CD14-positive monocyte (primary cell): Measurements from ENCODE around the gene TREML4. TPM values are rescaled to one million over a fixed set of nuclear protein-coding genes. Genes with fewer than 3 reads are reported as not detected.
"Not testable (repeated sequence)": the region's sequence is repeated elsewhere in the genome, so short reads cannot be mapped to it uniquely, and the experiment has no call there.

Experiments
- DNase-seq, 3 donors: peaks; one replicate each; pipeline ENCODE4 v3.0.0-alpha.2; 2011 to 2022
- H2AFZ ChIP-seq: 2 replicates; pipeline ENCODE4 v1.6.0; 2012; ENCODE audit warnings: mild to moderate bottlenecking, low read depth, low read length, inconsistent platforms; ENCODE audit not compliant: insufficient read depth, poor library complexity, severe bottlenecking
- H3K27ac ChIP-seq, 2 donors: 1 replicate in 1 of 2; 2 replicates in 1 of 2; pipeline ENCODE4 v1.5.1; 2012 to 2013; ENCODE audit warnings: low read length in 2 of 2, control low read depth in 1 of 2, inconsistent platforms in 1 of 2, low read depth in 1 of 2, mild to moderate bottlenecking in 1 of 2
- H3K27me3 ChIP-seq, 2 donors: one replicate each; pipeline versions ENCODE4 v1.6.0 to v1.6.1; 2011 to 2013; ENCODE audit warnings: low read length in 2 of 2; ENCODE audit not compliant: control insufficient read depth in 2 of 2, insufficient read depth in 2 of 2
- H3K36me3 ChIP-seq, 2 donors: replicated peaks in 1 of 2; 1 replicate in 1 of 2; 2 replicates in 1 of 2; pipeline versions ENCODE4 v1.5.1 to v1.6.1; 2012 to 2013; ENCODE audit warnings: low read length in 2 of 2, control low read depth in 1 of 2, inconsistent platforms in 1 of 2, mild to moderate bottlenecking in 1 of 2; ENCODE audit not compliant: insufficient read depth in 2 of 2, control insufficient read depth in 1 of 2
- H3K4me1 ChIP-seq, 2 donors: 1 replicate in 1 of 2; 2 replicates in 1 of 2; pipeline versions ENCODE4 v1.5.1 to v1.6.1; 2012 to 2013; ENCODE audit warnings: low read length in 2 of 2, control low read depth in 1 of 2, inconsistent platforms in 1 of 2, mild to moderate bottlenecking in 1 of 2, moderate library complexity in 1 of 2; ENCODE audit not compliant: insufficient read depth in 2 of 2, control insufficient read depth in 1 of 2
- H3K4me2 ChIP-seq: replicated peaks from 2 replicates; pipeline ENCODE3; 2012; ENCODE audit warnings: low read length, moderate library complexity, mild to moderate bottlenecking; ENCODE audit not compliant: poor library complexity, severe bottlenecking; ENCODE audit errors: extremely low read depth
- H3K4me3 ChIP-seq, 3 experiments: fragments of 200-600 bp in 1 of 3; sonication (generic) in 1 of 3; replicated peaks in 1 of 3; 1 replicate in 2 of 3; 2 replicates in 1 of 3; pipeline ENCODE4 v1.5.1; 2011 to 2013; ENCODE audit warnings: low read length in 3 of 3, mild to moderate bottlenecking in 3 of 3, control low read depth in 2 of 3, low read depth in 2 of 3, inconsistent platforms in 1 of 3, moderate library complexity in 1 of 3
- H3K79me2 ChIP-seq: 2 replicates; pipeline ENCODE4 v1.6.0; 2012; ENCODE audit warnings: mild to moderate bottlenecking, control low read depth, inconsistent platforms, low read length, moderate library complexity; ENCODE audit not compliant: insufficient read depth
- H3K9ac ChIP-seq: 2 replicates; pipeline ENCODE4 v1.6.0; 2017; ENCODE audit warnings: low read length, mild to moderate bottlenecking; ENCODE audit not compliant: insufficient read depth, poor library complexity, severe bottlenecking
- H3K9me3 ChIP-seq, 2 donors: replicated peaks in 1 of 2; 1 replicate in 1 of 2; 2 replicates in 1 of 2; pipeline versions ENCODE4 v1.5.1 to v1.6.1; 2012 to 2013; ENCODE audit warnings: low read length in 2 of 2, control low read depth in 1 of 2; ENCODE audit not compliant: control insufficient read depth in 1 of 2, insufficient read depth in 1 of 2
- H4K20me1 ChIP-seq: 2 replicates; pipeline ENCODE4 v1.6.0; 2012; ENCODE audit warnings: mild to moderate bottlenecking, low read length, control low read depth, moderate library complexity; ENCODE audit not compliant: insufficient read depth
- H3K27ac Mint-ChIP-seq, 7 donors: one replicate each; pipeline ENCODE4 v1.8.0; 2020; ENCODE audit warnings: mild to moderate bottlenecking in 7 of 7, mixed read lengths in 7 of 7, moderate library complexity in 6 of 7, inconsistent platforms in 2 of 7
- H3K27me3 Mint-ChIP-seq, 3 donors: one replicate each; pipeline ENCODE4 v1.8.0; 2021 to 2022; ENCODE audit warnings: low read depth in 3 of 3, mild to moderate bottlenecking in 3 of 3, mixed read lengths in 3 of 3, moderate library complexity in 3 of 3, inconsistent platforms in 1 of 3
- H3K36me3 Mint-ChIP-seq, 2 donors: one replicate each; pipeline ENCODE4 v1.8.0; 2020; ENCODE audit warnings: mixed read lengths in 2 of 2, inconsistent platforms in 1 of 2, mild to moderate bottlenecking in 1 of 2
- H3K4me1 Mint-ChIP-seq: one replicate; pipeline ENCODE4 v1.8.0; 2020; ENCODE audit warnings: mild to moderate bottlenecking, mixed read lengths
- H3K4me3 Mint-ChIP-seq, 2 donors: one replicate each; pipeline ENCODE4 v1.8.0; 2020; ENCODE audit warnings: mild to moderate bottlenecking in 2 of 2, mixed read lengths in 2 of 2, moderate library complexity in 1 of 2
- H3K9me3 Mint-ChIP-seq, 7 donors: one replicate each; pipeline ENCODE4 v1.8.0; 2020 to 2022; ENCODE audit warnings: mixed read lengths in 7 of 7, mild to moderate bottlenecking in 6 of 7, moderate library complexity in 6 of 7, inconsistent platforms in 2 of 7
- CTCF ChIP-seq: fragments of 200-600 bp; IDR thresholded peaks from one replicate; pipeline ENCODE4 v1.8.0; 2022; ENCODE audit warnings: antibody characterized with exemption, mild to moderate bottlenecking
- WGBS: methylation state at CpG from one replicate; pipeline ENCODE4 v1.1.5; 2013; ENCODE audit warnings: missing lambda C conversion rate; ENCODE audit not compliant: insufficient coverage; 5-methylcytosine and 5-hydroxymethylcytosine counted together
- intact Hi-C, 2 donors: fragments of 100-400 bp; cut with micrococcal nuclease; formaldehyde crosslinking; loops; one replicate each; pipeline versions ENCODE4 v1.15.0 to v1.15.1; 2023
- polyA plus RNA-seq, 3 donors: library from polyadenylated mRNA; depleted of rRNA in 1 of 3; unstranded in 2 of 3; stranded (reverse) in 1 of 3; fragments of 300-500 nt in 2 of 3; fragments of >200 nt in 1 of 3; fragmentation: Illumina TruSeq in 2 of 3; gene quantifications; 1 replicate in 2 of 3; 2 replicates in 1 of 3; pipeline ENCODE4 v1.2.3, GENCODE V29; 2012 to 2021

TREML4 gene
- polyA plus RNA-seq, 3 donors, result not detected

- intact Hi-C loops, result no loop called here
- Histone ChIP-seq H3K4me1 (no peaks in the 10 kb centered on the region), H2AFZ (no peak overlapping the region), H3K79me2 (no peaks in the 10 kb centered on the region), H4K20me1 (no peaks in the 10 kb centered on the region), H3K9ac (no peak overlapping the region), H3K36me3 (no peaks in the 10 kb centered on the region), H3K27me3 (peaks cover 16 to 21% of the 10 kb centered on the region in 2 donors), H3K9me3 (no peaks in the 10 kb centered on the region), H3K27ac (no peak overlapping the region), H3K4me3 (no peak overlapping the region), H3K4me2 (no peak overlapping the region)
- peaks cover 4% of the 10 kb centered on the region for H3K4me1 Mint-ChIP-seq
- no peak for TF ChIP-seq CTCF
- peaks cover 0 to 6% (median 2%) of the 10 kb centered on the region in 7 donors for H3K9me3 Mint-ChIP-seq
- 72% methylated on average over 2 of the region's 5 CpGs for WGBS
- H3K27me3 Mint-ChIP-seq, result peaks cover 26 to 36% (median 31%) of the 10 kb centered on the region in 3 donors
- DNase-seq, result no peak
- peak overlapping the region in 1 of 2 donors; percentile 52 for H3K4me3 Mint-ChIP-seq
- H3K27ac Mint-ChIP-seq, result peak overlapping the region in 2 of 7 donors; percentile 27 to 61
- peaks cover 0 to 5% of the 10 kb centered on the region in 2 donors for H3K36me3 Mint-ChIP-seq
Observed at GRCh38 chr6:41237128-41237527, 9.0 kb downstream of the TREML4 start.

DNA sequence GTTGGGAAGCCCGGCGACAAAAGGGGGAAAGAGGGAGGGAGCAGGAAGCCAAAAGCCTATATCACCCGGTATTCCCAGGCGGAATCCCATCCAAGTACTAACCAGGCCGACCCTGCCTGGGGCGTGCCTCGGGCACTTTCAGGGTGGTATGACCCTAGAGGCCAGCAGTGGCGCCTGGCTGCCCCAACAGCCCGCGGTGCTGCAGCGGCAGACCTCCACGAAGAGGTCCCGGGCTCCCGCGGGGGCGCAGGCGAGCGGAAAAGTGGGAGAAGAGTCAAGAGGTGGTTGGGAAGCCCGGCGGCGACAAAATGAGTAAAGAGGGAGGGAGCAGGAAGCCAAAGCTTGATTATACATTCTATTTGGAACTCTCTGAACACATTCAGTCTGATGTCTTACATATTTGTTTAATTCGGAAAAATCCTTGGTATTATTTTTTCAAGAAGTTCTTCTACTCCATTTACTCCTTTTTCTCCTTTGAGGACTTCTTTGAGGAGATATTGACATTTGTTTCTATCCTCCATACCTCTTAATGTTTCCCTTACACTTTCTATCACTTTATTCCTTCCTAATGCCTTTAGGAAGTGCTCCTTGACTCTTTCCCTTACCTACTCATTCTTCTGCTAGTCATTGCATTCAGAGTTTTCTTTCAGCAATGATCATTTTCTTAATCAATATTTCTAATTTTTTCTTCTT lies 11.5 kb downstream of the TREML4 start:
- 76% methylated on average over 9 of the region's 22 CpGs for WGBS
- Mint-ChIP-seq H3K27ac (no peak overlapping the region), H3K4me3 (peak overlapping the region in 1 of 2 donors; percentile 67), H3K36me3 (peaks cover 0 to 8% of the 10 kb centered on the region in 2 donors), H3K9me3 (peaks cover 0 to 4% (median 2%) of the 10 kb centered on the region in 7 donors), H3K27me3 (peaks cover 26 to 36% (median 31%) of the 10 kb centered on the region in 3 donors), H3K4me1 (peaks cover 4% of the 10 kb centered on the region)
- Histone ChIP-seq H3K4me1 (no peaks in the 10 kb centered on the region), H3K27me3 (peaks cover 16 to 21% of the 10 kb centered on the region in 2 donors), H3K9me3 (no peaks in the 10 kb centered on the region), H3K4me3 (no peak overlapping the region), H3K4me2 (no peak overlapping the region), H3K36me3 (no peaks in the 10 kb centered on the region), H3K27ac (no peak overlapping the region), H3K9ac (no peak overlapping the region), H2AFZ (no peak overlapping the region), H3K79me2 (no peaks in the 10 kb centered on the region), H4K20me1 (no peaks in the 10 kb centered on the region)
- TF ChIP-seq CTCF, result no peak
- no peak for DNase-seq
- intact Hi-C loops, result no loop called here

DNA sequence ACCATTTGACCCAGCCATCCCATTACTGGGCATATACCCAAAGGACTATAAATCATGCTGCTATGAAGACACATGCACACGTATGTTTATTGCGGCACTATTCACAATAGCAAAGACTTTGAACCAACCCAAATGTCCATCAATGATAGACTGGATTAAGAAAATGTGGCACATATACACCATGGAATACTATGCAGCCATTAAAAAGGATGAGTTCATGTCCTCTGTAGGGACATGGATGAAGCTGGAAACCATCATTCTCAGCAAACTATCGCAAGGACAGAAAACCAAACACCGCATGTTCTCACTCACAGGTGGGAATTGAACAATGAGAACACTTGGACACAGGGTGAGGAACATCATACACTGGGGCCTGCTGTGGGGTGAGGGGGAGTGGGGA lies 18.4 kb downstream of the TREML4 start:
- H3K27ac Mint-ChIP-seq, H3K4me2 ChIP-seq, H3K36me3 ChIP-seq, H3K4me3 Mint-ChIP-seq, H3K9me3 Mint-ChIP-seq, DNase-seq, H3K27ac ChIP-seq, H3K4me3 ChIP-seq, H3K79me2 ChIP-seq, intact Hi-C loops, H3K27me3 Mint-ChIP-seq, H3K9ac ChIP-seq, H3K27me3 ChIP-seq, H3K4me1 ChIP-seq, H3K9me3 ChIP-seq, H4K20me1 ChIP-seq, H2AFZ ChIP-seq: not testable (repeated sequence)
- WGBS, result no CpG with 5 or more reads among the region's 4 CpGs
- Mint-ChIP-seq H3K36me3 (peaks cover 0 to 11% of the 10 kb centered on the region in 2 donors), H3K4me1 (peaks cover 14% of the 10 kb centered on the region)
